Sigmoid colon (tissue), 4 donors: ENCODE measurements around the gene MGST2.

Source experiments
- CTCF ChIP-seq, 4 experiments: fragments of 450-650 bp in 3 of 4; fragments of 200-600 bp in 1 of 4; IDR thresholded peaks; one replicate each; pipeline ENCODE4 v1.5.1; 2016 to 2019; ENCODE audit warnings: antibody characterized with exemption in 4 of 4, mild to moderate bottlenecking in 3 of 4, moderate library complexity in 2 of 4
- EP300 ChIP-seq, 4 donors: sonication (generic); formaldehyde crosslinking; IDR thresholded peaks; one replicate each; pipeline ENCODE4 v1.6.1; 2017; ENCODE audit warnings: antibody characterized with exemption in 4 of 4
- POLR2A ChIP-seq, 2 donors: fragments of 450-650 bp; IDR thresholded peaks; one replicate each; pipeline ENCODE4 v1.6.1; 2016; ENCODE audit warnings: antibody characterized with exemption in 2 of 2, mild to moderate bottlenecking in 2 of 2, moderate library complexity in 2 of 2
- POLR2AphosphoS5 ChIP-seq, 4 donors: sonication (generic); formaldehyde crosslinking; IDR thresholded peaks; one replicate each; pipeline ENCODE4 v1.6.1; 2017; ENCODE audit warnings: antibody characterized with exemption in 4 of 4

GRCh38 chr4:139672215-139672614 lies 6.6 kb downstream of the MGST2 start:
- TF ChIP-seq POLR2A (IDR thresholded peaks at IDR 0.05) (no peak), CTCF (IDR thresholded peaks at IDR 0.05) (no peak), POLR2AphosphoS5 (IDR thresholded peaks at IDR 0.05) (no peak), EP300 (IDR thresholded peaks at IDR 0.05) (no peak)
